GM21825 (cell line): ENCODE measurements around the gene DTNBP1.

Experiments
- ATAC-seq: cut with Tn5 transposase; IDR thresholded peaks from one replicate; pipeline ENCODE4 v1.9.1; 2021; ENCODE audit warnings: mild to moderate bottlenecking, moderate library complexity; ENCODE audit not compliant: unreplicated experiment

The DTNBP1 gene

DNA sequence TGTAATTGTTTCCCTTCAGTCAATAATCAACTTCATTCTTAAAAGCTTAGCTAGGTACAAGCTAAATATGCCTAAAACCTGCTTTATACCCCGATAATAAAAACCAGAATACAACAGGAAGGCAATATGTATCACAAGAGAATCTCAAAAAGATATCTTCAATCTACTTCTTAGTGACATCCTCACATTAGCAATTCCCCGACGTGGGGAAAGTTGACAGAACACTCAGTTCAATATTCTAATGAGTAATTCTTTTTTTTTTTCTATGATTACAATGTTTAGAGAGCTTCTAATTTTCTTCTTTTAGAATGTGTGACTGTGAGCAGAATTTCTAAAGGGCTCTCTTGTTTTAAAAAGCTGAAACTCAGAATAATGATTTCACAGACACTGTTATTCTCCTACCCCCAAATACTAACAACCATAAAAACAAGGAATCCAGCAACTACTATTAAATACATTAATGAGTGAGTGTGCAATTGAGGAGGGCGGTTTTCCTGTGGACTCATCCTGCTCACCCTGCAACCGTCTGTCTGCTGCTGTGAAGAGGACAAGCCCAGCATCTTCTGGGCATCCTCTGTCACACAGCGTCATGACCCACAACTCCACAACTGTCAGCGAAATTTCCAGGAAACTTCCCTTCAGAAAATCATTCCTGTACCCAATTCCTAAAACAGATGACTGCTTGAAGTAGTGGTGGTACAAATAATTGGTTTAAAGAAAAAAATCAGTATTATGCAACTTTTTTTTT lies 68.1 kb downstream of the DTNBP1 start:
- no peak for ATAC-seq

DNA sequence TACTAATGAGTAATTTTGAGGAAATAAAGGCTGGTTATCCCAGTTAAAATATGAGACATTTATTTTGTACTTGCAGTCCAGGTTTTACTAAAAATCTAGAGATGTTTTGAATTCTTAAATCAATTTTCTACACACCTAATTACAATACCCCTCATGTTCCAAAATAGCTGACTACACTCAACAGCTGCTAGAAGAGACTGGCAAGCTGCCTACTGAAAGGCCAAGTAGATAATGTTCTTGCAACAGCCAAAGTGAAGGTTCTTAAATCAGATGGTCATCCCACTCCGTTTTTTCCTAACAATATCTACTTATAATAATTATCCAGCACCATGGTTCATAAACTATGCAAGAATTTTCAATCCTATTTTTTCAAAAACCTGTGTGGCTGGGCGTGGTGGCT lies 69.0 kb downstream of the DTNBP1 start:
- no peak for ATAC-seq

- no peak for ATAC-seq
Measured at GRCh38 chr6:15592610-15593009, 70.2 kb downstream of the DTNBP1 start.

DNA sequence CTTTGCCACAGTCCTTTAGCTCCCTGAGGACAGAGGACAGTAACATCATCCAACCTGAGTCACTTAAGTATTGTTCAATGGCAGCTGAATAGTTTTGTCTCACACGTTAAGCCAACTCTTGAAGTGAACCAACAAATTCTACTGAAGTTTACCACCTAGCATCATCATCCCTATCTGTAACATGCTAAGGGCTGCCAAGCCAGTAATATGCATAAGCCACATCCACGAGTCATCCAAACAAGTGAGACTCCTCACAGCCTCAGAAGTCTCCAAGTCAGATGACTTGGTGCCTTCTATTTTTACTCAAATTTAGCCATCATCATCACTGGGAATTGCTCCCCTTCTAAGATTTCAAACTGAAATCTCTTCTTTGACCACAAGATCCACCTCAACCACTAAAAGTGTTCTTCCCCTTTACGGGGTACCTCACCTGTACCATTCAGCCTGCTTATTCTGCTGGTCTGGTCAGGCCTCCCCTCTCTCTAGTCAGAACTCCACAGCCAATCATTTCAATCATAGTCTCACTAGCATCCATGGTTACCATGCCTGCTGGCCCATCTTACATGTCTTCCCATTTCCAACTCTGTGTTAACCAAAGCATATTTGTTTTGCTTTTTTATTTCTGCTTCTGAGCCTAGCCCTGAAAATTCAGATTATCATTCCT lies 73.7 kb downstream of the DTNBP1 start:
- ATAC-seq, result no peak

DNA sequence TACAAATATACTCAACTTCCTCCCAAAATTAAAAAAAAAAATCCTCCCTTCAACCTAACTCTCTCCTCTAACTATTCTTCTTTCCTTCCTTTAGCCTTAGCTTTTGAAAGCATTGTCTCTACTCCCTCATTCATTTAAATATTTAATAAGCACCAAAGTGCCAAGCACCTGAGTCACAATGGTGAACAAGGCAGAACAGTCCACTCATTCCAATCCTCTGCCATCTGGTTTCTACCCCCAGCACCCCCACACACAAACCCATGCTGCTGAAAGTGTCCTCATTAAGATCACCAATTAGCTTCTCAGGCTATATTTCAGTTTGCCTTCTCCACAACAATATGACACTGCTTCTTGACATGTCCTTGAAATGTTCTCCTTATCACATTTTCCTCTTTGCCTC lies 76.3 kb downstream of the DTNBP1 start:
- ATAC-seq, result no peak

DNA sequence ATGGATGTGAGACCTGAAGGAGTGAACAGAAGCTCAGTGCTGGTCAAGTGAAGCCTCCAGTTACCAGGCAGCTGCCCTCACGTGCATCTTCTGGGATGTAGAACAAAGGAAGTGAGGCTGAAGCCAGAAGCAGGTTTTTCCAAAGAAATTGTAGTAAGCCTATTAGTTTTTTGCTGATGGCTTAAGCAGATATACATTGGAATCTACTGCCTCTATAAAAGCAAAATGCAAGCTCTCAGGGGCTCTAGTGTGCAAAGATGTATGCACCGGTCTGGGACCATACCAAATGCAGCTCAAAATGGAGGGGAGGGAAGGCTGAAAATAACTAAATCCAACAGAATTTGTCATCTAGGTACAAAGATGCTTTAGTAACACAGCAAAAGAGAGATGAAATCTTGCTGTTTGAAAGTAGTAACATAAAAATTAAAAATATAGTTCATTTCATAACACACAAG lies 77.0 kb downstream of the DTNBP1 start:
- no peak for ATAC-seq

- no peak for ATAC-seq
Measured at GRCh38 chr6:15582499-15582898, 80.3 kb downstream of the DTNBP1 start.

- no peak for ATAC-seq
Measured at GRCh38 chr6:15581751-15582150, 81.1 kb downstream of the DTNBP1 start.

DNA sequence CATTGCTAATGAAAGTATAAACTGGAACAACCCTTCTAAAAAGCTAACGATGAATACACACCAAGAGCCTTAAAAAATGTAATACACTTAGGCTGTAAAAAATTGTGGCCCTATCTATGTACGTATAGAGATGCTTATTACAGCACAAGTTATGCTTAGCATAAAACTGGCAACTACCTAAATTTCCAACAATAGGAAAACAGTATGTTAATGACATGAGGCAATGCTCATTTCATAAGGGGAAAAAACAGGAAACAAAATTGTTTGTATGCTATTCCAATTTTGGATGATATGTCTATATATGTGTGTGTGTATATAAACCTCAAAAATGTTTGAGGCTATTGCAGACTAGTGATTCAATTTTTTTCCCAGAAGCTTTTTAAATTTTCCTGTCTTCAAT lies 82.5 kb downstream of the DTNBP1 start:
- ATAC-seq, result no peak

DNA sequence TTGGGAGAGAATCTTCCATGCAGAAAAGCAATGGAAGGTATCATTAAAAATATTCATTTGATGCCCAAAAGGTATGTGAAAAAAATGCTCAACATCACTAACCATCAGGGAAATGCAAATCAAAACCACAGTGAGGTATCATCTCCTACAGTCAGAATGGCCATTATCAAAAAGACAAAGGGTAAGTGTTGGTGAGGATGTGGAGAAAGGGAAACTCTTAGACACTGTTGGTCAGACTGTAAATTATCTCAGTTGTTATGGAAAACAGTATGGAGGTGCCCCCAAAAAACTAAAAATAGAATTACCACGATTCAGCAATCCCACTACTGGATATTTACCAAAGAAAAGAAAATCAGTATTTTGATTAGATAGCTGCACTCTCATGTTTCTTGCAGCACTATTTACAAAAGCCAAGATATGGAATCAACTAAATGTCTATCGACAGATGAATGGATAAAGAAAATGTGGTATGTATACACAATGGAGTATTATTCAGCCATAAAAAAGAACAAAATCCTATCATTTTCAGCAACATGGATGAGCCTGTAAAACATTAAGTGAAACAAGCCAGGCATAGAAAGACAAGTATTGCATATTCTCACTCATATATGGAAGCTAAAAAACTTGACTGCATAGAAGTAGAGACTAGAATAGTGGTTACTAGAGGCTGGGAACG lies 84.0 kb downstream of the DTNBP1 start:
- no peak for ATAC-seq

GRCh38 chr6:15577550-15578171 lies 85.2 kb downstream of the DTNBP1 start:
- ATAC-seq, result no peak

DNA sequence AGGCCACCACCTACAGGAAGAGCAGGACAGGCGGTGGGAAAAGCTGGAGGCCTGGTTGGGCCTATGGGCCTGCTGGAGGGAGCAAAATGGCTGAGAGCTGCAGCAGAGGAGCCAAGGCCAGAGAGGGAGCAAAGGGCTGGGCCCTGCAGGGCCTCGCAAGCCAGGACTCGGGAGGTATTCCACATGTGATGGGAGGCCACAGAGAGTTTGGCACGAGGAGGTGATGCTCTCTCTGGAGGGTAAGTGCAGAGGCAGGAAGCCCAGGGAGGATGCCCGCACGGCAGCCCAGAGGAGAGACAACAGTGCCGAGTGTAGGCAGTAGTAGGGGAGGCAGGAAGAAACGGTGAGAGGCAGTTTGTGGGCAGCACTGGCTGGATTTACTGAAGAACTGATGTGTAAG lies 85.7 kb downstream of the DTNBP1 start:
- no peak for ATAC-seq

- ATAC-seq, result no peak
Measured at GRCh38 chr6:15575357-15576033, 87.3 kb downstream of the DTNBP1 start.

GRCh38 chr6:15574486-15574885 lies 88.3 kb downstream of the DTNBP1 start:
- no peak for ATAC-seq

DNA sequence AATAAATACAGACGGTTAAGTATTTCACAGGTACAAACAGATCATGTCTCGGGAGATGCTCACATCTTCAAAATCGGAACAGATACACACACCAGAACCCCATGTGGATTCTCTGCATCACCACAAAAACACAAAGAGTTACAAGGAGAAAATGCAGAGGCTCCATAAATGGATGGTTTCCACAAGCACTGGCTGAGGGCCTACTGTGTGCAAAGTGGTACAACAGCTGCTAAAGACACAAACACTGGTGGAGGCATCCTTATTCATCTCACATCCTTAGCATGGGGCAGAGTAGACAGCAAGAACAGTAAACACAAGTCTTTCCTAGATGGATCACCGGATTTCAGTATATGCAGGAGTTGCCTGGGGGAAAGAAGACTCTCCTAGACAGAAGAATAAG lies 88.8 kb downstream of the DTNBP1 start:
- ATAC-seq, result no peak

- ATAC-seq, result no peak
Measured at GRCh38 chr6:15573384-15573783, 89.4 kb downstream of the DTNBP1 start.

DNA sequence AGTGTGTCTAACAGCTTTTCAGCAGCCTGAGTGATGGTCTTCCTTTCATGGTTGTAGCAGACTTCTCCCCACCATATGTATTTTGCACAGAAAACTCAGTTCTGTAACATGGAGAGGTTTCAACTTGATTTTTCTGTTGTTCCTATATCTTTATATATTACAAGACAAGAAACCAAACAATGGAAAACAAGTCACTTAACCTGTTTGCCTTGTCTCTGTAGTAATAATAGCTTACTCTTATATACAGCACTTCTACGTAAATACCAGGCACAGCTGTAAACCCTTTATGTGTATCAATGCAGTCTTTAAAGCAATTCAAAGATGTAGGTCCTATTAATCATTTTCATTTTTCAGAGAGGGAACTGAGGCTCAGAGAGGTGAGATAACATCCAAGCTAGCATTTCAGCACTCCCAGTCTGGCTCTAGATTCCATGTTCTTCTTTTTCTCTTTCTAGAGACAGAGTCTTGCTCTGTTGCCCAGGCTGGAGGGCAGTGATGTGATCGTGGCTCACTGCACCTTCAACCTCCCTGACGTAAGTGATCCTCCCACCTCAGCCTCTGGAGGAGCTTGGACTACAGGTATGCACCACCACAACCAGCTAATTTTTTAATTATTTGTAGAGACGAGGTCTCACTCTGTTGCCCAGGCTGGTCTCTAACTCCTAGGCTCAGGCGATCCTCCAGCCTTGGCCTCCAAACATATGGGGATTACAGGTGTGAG lies 90.4 kb downstream of the DTNBP1 start:
- ATAC-seq, result no peak

- ATAC-seq, result no peak
Measured at GRCh38 chr6:15570171-15570570, 92.7 kb downstream of the DTNBP1 start.

- no peak for ATAC-seq
Measured at GRCh38 chr6:15569035-15569995, 93.5 kb downstream of the DTNBP1 start.
